Measurements from ENCODE around the gene OR6C1.

DNA sequence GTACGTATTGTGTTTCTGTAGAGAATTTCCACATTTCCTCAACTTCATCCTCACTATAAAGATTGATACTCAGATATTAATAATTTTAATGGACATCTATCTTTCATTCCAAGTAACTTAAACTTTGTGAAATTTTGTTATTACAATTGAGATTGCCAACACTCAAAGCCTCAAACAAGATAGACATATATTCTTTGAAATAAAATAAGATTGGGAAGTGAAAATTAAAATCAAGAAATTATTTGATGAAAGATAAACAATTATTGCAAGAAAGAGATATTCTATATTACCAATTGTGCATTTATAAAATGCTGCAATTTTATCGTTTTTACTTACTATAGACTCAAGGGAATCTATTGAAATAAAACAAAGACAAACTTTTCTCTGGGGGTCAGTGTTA is 17.7 kb upstream of the OR6C1 start, which contains the start of gene OR6C6:
- TF ChIP-seq, protein P1, sequence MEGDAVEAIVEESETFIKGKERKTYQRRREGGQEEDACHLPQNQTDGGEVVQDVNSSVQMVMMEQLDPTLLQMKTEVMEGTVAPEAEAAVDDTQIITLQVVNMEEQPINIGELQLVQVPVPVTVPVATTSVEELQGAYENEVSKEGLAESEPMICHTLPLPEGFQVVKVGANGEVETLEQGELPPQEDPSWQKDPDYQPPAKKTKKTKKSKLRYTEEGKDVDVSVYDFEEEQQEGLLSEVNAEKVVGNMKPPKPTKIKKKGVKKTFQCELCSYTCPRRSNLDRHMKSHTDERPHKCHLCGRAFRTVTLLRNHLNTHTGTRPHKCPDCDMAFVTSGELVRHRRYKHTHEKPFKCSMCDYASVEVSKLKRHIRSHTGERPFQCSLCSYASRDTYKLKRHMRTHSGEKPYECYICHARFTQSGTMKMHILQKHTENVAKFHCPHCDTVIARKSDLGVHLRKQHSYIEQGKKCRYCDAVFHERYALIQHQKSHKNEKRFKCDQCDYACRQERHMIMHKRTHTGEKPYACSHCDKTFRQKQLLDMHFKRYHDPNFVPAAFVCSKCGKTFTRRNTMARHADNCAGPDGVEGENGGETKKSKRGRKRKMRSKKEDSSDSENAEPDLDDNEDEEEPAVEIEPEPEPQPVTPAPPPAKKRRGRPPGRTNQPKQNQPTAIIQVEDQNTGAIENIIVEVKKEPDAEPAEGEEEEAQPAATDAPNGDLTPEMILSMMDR (IDR thresholded peaks at IDR 0.05; ENCODE audit: insufficient read depth, low read length): no peak
- no peak for TF ChIP-seq POLR2AphosphoS5 (IDR thresholded peaks at IDR 0.05; ENCODE audit: low read depth)
- TF ChIP-seq, protein P2, sequence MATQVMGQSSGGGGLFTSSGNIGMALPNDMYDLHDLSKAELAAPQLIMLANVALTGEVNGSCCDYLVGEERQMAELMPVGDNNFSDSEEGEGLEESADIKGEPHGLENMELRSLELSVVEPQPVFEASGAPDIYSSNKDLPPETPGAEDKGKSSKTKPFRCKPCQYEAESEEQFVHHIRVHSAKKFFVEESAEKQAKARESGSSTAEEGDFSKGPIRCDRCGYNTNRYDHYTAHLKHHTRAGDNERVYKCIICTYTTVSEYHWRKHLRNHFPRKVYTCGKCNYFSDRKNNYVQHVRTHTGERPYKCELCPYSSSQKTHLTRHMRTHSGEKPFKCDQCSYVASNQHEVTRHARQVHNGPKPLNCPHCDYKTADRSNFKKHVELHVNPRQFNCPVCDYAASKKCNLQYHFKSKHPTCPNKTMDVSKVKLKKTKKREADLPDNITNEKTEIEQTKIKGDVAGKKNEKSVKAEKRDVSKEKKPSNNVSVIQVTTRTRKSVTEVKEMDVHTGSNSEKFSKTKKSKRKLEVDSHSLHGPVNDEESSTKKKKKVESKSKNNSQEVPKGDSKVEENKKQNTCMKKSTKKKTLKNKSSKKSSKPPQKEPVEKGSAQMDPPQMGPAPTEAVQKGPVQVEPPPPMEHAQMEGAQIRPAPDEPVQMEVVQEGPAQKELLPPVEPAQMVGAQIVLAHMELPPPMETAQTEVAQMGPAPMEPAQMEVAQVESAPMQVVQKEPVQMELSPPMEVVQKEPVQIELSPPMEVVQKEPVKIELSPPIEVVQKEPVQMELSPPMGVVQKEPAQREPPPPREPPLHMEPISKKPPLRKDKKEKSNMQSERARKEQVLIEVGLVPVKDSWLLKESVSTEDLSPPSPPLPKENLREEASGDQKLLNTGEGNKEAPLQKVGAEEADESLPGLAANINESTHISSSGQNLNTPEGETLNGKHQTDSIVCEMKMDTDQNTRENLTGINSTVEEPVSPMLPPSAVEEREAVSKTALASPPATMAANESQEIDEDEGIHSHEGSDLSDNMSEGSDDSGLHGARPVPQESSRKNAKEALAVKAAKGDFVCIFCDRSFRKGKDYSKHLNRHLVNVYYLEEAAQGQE (IDR thresholded peaks at IDR 0.05; ENCODE audit: insufficient replicate concordance, low read depth): no peak
- no peak for TF ChIP-seq GABPA (IDR thresholded peaks at IDR 0.05; ENCODE audit: low read depth)
- TF ChIP-seq SPI1 (IDR thresholded peaks at IDR 0.05; ENCODE audit: borderline replicate concordance, low read depth): no peak

Data from HL-60 (cell line).